Neuronal stem cell (in vitro differentiated cells): ENCODE measurements around the gene FZD2.

ENCODE experiments used
- DNase-seq: peaks from one replicate; pipeline ENCODE4 v3.0.0-alpha.2; 2013; ENCODE audit warnings: low spot score
- H2AFZ ChIP-seq: one replicate; pipeline ENCODE4 v1.6.1; 2013; ENCODE audit warnings: mild to moderate bottlenecking, low read length, inconsistent platforms
- H2AK5ac ChIP-seq: 2 replicates; pipeline ENCODE4 v1.6.1; 2013; ENCODE audit warnings: low read depth, mild to moderate bottlenecking, inconsistent platforms, low read length, moderate library complexity, mixed read lengths
- H2BK120ac ChIP-seq: 2 replicates; pipeline ENCODE4 v1.6.1; 2013; ENCODE audit warnings: low read depth, mild to moderate bottlenecking, inconsistent platforms, low read length, moderate library complexity, mixed read lengths
- H2BK12ac ChIP-seq: one replicate; pipeline ENCODE4 v1.6.1; 2013; ENCODE audit warnings: low read length, inconsistent platforms
- H2BK15ac ChIP-seq: 2 replicates; pipeline ENCODE4 v1.6.1; 2013; ENCODE audit warnings: mild to moderate bottlenecking, low read length, inconsistent platforms, mixed read lengths
- H2BK5ac ChIP-seq: one replicate; pipeline ENCODE4 v1.6.1; 2013; ENCODE audit warnings: inconsistent platforms, mild to moderate bottlenecking, low read length, moderate library complexity
- H3K14ac ChIP-seq: one replicate; pipeline ENCODE4 v1.6.1; 2013; ENCODE audit warnings: low read length, inconsistent platforms
- H3K18ac ChIP-seq: 2 replicates; pipeline ENCODE4 v1.6.1; 2013; ENCODE audit warnings: low read length, inconsistent platforms
- H3K23ac ChIP-seq: 2 replicates; pipeline ENCODE4 v1.6.1; 2013; ENCODE audit warnings: low read depth, mild to moderate bottlenecking, mixed read lengths, low read length, inconsistent platforms; ENCODE audit not compliant: poor library complexity
- H3K27ac ChIP-seq: replicated peaks from 3 replicates; pipeline ENCODE4 v1.5.1; 2013; ENCODE audit warnings: low read length, inconsistent platforms
- H3K27me3 ChIP-seq, 3 experiments: 2 replicates each; pipeline ENCODE4 v1.6.1; 2013; ENCODE audit warnings: low read length in 3 of 3, mild to moderate bottlenecking in 2 of 3, inconsistent platforms in 1 of 3, low read depth in 1 of 3, mixed read lengths in 1 of 3, moderate library complexity in 1 of 3; ENCODE audit not compliant: control insufficient read depth in 3 of 3, insufficient read depth in 3 of 3
- H3K36me3 ChIP-seq, 2 donors: replicated peaks in 1 of 2; 2 replicates each; pipeline ENCODE4 v1.6.1; 2013; ENCODE audit warnings: low read length in 2 of 2; ENCODE audit not compliant: control insufficient read depth in 2 of 2, insufficient read depth in 2 of 2
- H3K4ac ChIP-seq: 2 replicates; pipeline ENCODE4 v1.6.1; 2013; ENCODE audit warnings: inconsistent platforms, mild to moderate bottlenecking, low read length, moderate library complexity
- H3K4me1 ChIP-seq, 2 donors: 1 replicate in 1 of 2; 2 replicates in 1 of 2; pipeline ENCODE4 v1.6.1; 2013; ENCODE audit warnings: low read length in 2 of 2, low read depth in 1 of 2; ENCODE audit not compliant: control insufficient read depth in 2 of 2, insufficient read depth in 1 of 2
- H3K4me2 ChIP-seq: one replicate; pipeline ENCODE4 v1.6.1; 2013; ENCODE audit warnings: mild to moderate bottlenecking, low read length, inconsistent platforms; ENCODE audit not compliant: insufficient read depth, poor library complexity, severe bottlenecking
- H3K4me3 ChIP-seq, 2 donors: 2 replicates each; pipeline ENCODE4 v1.5.1; 2013; ENCODE audit warnings: low read length in 2 of 2, mild to moderate bottlenecking in 2 of 2, inconsistent platforms in 1 of 2, moderate library complexity in 1 of 2
- H3K79me1 ChIP-seq: one replicate; pipeline ENCODE4 v1.6.1; 2013; ENCODE audit warnings: low read depth, mild to moderate bottlenecking, inconsistent platforms, low read length, moderate library complexity
- H3K9ac ChIP-seq: one replicate; pipeline ENCODE4 v1.6.1; 2013; ENCODE audit warnings: mild to moderate bottlenecking, low read depth, low read length, inconsistent platforms; ENCODE audit not compliant: poor library complexity
- H3K9me3 ChIP-seq, 2 donors: replicated peaks in 1 of 2; 2 replicates each; pipeline versions ENCODE3 to v1.6.1; 2013; ENCODE audit warnings: low read length in 2 of 2, mild to moderate bottlenecking in 2 of 2, inconsistent platforms in 1 of 2, low read depth in 1 of 2, mixed read lengths in 1 of 2, moderate library complexity in 1 of 2; ENCODE audit not compliant: control insufficient read depth in 2 of 2, insufficient read depth in 1 of 2
- H4K8ac ChIP-seq: one replicate; pipeline ENCODE4 v1.6.1; 2013; ENCODE audit warnings: low read depth, mild to moderate bottlenecking, inconsistent platforms, low read length, moderate library complexity
- H4K91ac ChIP-seq: one replicate; pipeline ENCODE4 v1.6.1; 2013; ENCODE audit warnings: low read length, low read depth, mild to moderate bottlenecking, inconsistent platforms; ENCODE audit not compliant: poor library complexity
- WGBS, 2 donors: extraction: QIAGEN DNeasy Blood & Tissue Kit; methylation state at CpG; one replicate each; pipeline ENCODE4 v1.1.7; 2013; ENCODE audit warnings: missing lambda C conversion rate in 2 of 2, mixed read lengths in 1 of 2; ENCODE audit not compliant: insufficient read length in 2 of 2, insufficient replicate concordance in 1 of 2; ENCODE audit errors: extremely low coverage in 2 of 2; 5-methylcytosine and 5-hydroxymethylcytosine counted together

Gene FZD2

GRCh38 chr17:44584443-44584842 is 27.2 kb downstream of the FZD2 start:
- Histone ChIP-seq H3K4me1 (peaks cover 0 to 4% of the 10 kb centered on the region in 2 donors), H3K27me3 (peaks cover 0 to 16% (median 0%) of the 10 kb centered on the region in 3 experiments), H2AFZ (no peak overlapping the region), H4K91ac (no peak overlapping the region), H3K23ac (no peak overlapping the region), H3K18ac (no peak overlapping the region), H3K36me3 (no peaks in the 10 kb centered on the region), H3K4me2 (no peak overlapping the region), H2BK5ac (no peak overlapping the region), H3K9ac (no peak overlapping the region), H3K14ac (no peak overlapping the region), H2AK5ac (no peak overlapping the region), H2BK15ac (no peak overlapping the region), H4K8ac (no peak overlapping the region), H3K9me3 (no peaks in the 10 kb centered on the region), H2BK120ac (no peak overlapping the region), H3K79me1 (no peaks in the 10 kb centered on the region), H2BK12ac (no peak overlapping the region), H3K4ac (no peak overlapping the region), H3K4me3 (no peak overlapping the region), H3K27ac (no peak overlapping the region)
- WGBS, 2 donors: no CpG with 5 or more reads among the region's 13 CpGs
- no peak for DNase-seq

DNA sequence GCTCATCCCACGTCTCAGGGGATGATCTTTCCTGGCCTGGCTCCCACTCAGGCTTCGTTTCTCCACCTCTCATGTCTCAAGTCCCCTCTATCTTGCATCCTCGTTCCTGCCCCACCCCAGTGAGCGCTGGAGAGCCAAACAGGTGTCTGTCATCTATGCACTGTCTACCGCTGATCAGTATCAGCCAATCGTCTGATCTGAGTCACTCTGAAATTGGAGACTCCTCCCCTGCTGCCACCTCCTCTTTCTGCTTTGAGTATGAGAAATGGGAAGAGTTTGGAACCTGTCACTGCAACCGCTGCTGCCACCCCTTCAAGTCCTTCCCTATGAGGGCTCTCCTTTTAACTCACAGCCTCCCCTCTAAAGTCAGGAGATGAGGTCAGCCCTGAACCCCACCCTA is 28.0 kb downstream of the FZD2 start:
- Histone ChIP-seq H3K4ac (no peak overlapping the region), H2BK120ac (no peak overlapping the region), H3K9ac (no peak overlapping the region), H3K36me3 (no peaks in the 10 kb centered on the region), H3K79me1 (peaks cover 1% of the 10 kb centered on the region), H3K4me1 (peaks cover 0 to 4% of the 10 kb centered on the region in 2 donors), H3K14ac (no peak overlapping the region), H2BK15ac (no peak overlapping the region), H3K27ac (no peak overlapping the region), H2BK12ac (no peak overlapping the region), H3K9me3 (no peaks in the 10 kb centered on the region), H4K8ac (no peak overlapping the region), H4K91ac (no peak overlapping the region), H3K4me3 (no peak overlapping the region), H3K18ac (no peak overlapping the region), H2AFZ (no peak overlapping the region), H2BK5ac (no peak overlapping the region), H3K27me3 (peaks cover 0 to 8% (median 0%) of the 10 kb centered on the region in 3 experiments), H2AK5ac (no peak overlapping the region), H3K23ac (no peak overlapping the region), H3K4me2 (no peak overlapping the region)
- no peak for DNase-seq
- no CpG with 5 or more reads among the region's 7 CpGs for WGBS, 2 donors

DNA sequence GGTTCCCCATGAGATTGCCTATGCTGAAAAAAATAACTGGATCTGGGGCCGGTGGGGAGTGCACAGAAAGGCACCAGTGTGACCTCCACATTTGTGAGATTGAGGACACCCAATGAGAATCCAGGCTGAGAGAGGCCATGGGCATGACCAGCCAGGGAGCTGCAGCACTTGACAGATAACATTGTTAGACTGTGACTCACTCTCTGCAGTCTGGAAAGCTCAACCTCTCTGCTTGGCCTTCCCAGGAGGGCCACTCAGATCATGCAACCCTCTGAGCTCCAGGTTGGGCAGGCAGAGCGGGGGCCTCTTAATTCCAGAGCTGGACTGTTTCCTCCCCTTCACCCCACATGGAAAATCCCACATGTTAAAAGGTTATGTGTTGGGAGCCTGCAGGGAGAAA is 30.1 kb downstream of the FZD2 start:
- no CpG with 5 or more reads among the region's 2 CpGs for WGBS, 2 donors
- H3K27ac ChIP-seq: no peak overlapping the region

GRCh38 chr17:44589316-44590071 is 32.2 kb downstream of the FZD2 start:
- H3K9me3 ChIP-seq: no peaks in the 10 kb centered on the region
- no peak for DNase-seq
- H3K18ac ChIP-seq: no peak overlapping the region
- peaks cover 3% of the 10 kb centered on the region for H3K79me1 ChIP-seq
- peaks cover 0 to 4% of the 10 kb centered on the region in 2 donors for H3K4me1 ChIP-seq
- H3K27me3 ChIP-seq: peaks cover 0 to 8% (median 0%) of the 10 kb centered on the region in 3 experiments
- WGBS, 2 donors: no CpG with 5 or more reads among the region's 10 CpGs
- no peak overlapping the region for H3K9ac ChIP-seq
- no peak overlapping the region for H4K91ac ChIP-seq
- H2BK5ac ChIP-seq: no peak overlapping the region
- H3K4me2 ChIP-seq: no peak overlapping the region
- H3K4ac ChIP-seq: no peak overlapping the region
- H2BK120ac ChIP-seq: no peak overlapping the region
- H3K36me3 ChIP-seq: no peaks in the 10 kb centered on the region
- no peak overlapping the region for H2AK5ac ChIP-seq
- H3K27ac ChIP-seq: no peak overlapping the region
- no peak overlapping the region for H2BK12ac ChIP-seq
- no peak overlapping the region for H3K4me3 ChIP-seq
- H4K8ac ChIP-seq: no peak overlapping the region
- H2BK15ac ChIP-seq: no peak overlapping the region
- no peak overlapping the region for H2AFZ ChIP-seq
- H3K14ac ChIP-seq: no peak overlapping the region
- H3K23ac ChIP-seq: no peak overlapping the region

More for the DNA sequence above, 30.1 kb downstream of the FZD2 start:
- Histone ChIP-seq H2BK12ac (no peak overlapping the region), H3K27me3 (peaks cover 0 to 5% (median 0%) of the 10 kb centered on the region in 3 experiments), H2AFZ (no peak overlapping the region), H2BK5ac (no peak overlapping the region), H2BK120ac (no peak overlapping the region), H3K4me1 (peaks cover 0 to 4% of the 10 kb centered on the region in 2 donors), H2BK15ac (no peak overlapping the region), H3K9ac (no peak overlapping the region), H3K4me2 (no peak overlapping the region), H3K23ac (no peak overlapping the region), H3K4ac (no peak overlapping the region), H3K14ac (no peak overlapping the region), H2AK5ac (no peak overlapping the region), H4K8ac (no peak overlapping the region), H4K91ac (no peak overlapping the region), H3K9me3 (no peaks in the 10 kb centered on the region), H3K79me1 (peaks cover 3% of the 10 kb centered on the region), H3K36me3 (no peaks in the 10 kb centered on the region), H3K4me3 (no peak overlapping the region), H3K18ac (no peak overlapping the region)
- no peak for DNase-seq
